Adipocyte (in vitro differentiated cells): ENCODE data around the gene GMEB1.
"Not testable (repeated sequence)": the region's sequence is repeated elsewhere in the genome, so short reads cannot be mapped to it uniquely, and the experiment has no call there.

Experiments
- DNase-seq: peaks from one replicate; pipeline ENCODE4 v3.0.0-alpha.2; 2015; ENCODE audit warnings: low read depth
- H3K27me3 ChIP-seq: replicated peaks from 2 replicates; pipeline ENCODE4 v1.7.0; 2013; ENCODE audit warnings: mild to moderate bottlenecking, low read length, moderate library complexity; ENCODE audit not compliant: control insufficient read depth, insufficient read depth
- H3K36me3 ChIP-seq: 2 replicates; pipeline ENCODE4 v1.7.0; 2013; ENCODE audit warnings: low read length, mild to moderate bottlenecking, moderate library complexity; ENCODE audit not compliant: control insufficient read depth, insufficient read depth, severe bottlenecking
- H3K4me1 ChIP-seq: 2 replicates; pipeline ENCODE4 v1.7.0; 2013; ENCODE audit warnings: mild to moderate bottlenecking, low read length, moderate library complexity; ENCODE audit not compliant: control insufficient read depth, insufficient read depth
- H3K4me3 ChIP-seq: 2 replicates; pipeline ENCODE4 v1.7.0; 2013; ENCODE audit warnings: mild to moderate bottlenecking, low read length, moderate library complexity
- H3K9ac ChIP-seq: 2 replicates; pipeline ENCODE4 v1.7.0; 2013; ENCODE audit warnings: mild to moderate bottlenecking, low read length, moderate library complexity
- H3K9me3 ChIP-seq: 2 replicates; pipeline ENCODE4 v1.7.0; 2013; ENCODE audit warnings: mild to moderate bottlenecking, low read length, moderate library complexity; ENCODE audit not compliant: control insufficient read depth

Gene GMEB1

DNA sequence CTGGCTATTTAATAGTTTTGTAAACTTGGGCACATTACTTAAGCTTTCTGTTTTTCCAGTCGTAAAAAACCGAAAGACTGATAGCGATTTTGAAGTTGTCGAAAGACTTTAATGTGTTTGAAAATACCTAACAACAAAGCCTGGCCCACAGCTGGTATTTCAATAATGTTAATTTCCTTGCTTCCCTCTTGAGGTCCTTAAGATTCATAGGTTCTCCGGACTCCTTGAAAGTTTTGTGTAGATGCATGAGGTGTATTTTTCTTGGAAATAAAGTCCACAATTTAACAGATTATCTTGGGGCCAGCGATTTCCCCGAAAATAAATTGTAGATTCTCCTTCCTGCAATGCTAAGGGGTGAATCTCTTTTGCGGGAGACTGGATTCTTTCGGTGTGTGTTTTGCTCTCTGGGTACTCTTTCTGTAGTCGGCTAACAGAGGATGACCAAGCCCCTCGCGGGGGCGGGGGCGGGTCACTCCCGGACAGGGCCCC is 67.4 kb downstream of the GMEB1 start:
- Histone ChIP-seq H3K4me1 (peaks cover 29% of the 10 kb centered on the region), H3K4me3 (peak overlapping the region; percentile 93), H3K9ac (peak overlapping the region; percentile 100), H3K9me3 (no peaks in the 10 kb centered on the region), H3K36me3 (peaks cover 22% of the 10 kb centered on the region), H3K27me3 (no peaks in the 10 kb centered on the region)
- no peak for DNase-seq

DNA sequence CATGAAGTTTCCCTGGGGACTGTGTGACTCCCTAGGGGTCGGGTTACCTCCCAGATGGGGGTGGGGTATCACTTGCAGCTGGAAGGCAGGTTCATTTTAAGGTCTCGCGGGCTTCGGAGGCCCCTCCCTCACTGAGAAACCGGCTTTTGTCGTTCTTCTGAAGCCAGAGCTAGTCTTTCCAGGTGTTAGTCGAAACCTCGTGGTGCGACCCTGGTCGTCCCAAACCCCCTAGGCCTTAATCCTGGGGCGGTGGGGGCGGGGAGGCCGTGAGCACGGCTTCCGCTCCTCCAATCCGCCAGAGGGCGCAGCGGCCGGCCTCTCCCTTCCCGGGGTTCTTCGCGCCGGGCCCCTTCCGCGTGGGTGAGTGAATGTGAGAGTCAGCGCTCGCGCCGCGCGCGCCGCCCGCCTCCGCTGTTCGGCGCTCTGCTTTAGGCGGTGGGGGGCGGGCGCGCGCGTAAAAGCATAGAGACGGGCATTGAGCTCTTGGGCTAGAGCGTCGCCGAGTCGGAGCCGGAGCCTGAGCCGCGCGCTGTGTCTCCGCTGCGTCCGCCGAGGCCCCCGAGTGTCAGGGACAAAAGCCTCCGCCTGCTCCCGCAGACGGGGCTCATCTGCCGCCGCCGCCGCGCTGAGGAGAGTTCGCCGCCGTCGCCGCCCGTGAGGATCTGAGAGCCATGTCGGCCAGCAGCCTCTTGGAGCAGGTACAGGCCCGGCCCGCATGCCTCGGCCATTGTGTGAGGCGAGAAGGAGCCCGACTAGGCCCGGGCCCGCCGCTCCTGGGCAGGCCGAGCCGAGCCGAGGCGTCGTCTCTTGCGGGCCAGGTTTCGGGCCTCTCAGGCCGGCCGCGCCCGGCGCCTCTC is 68.1 kb downstream of the GMEB1 start, which contains the start of gene YTHDF2:
Gene YTHDF2, plus strand, starts transcription at position 491 of the 857 bp plus-strand sequence. Its CDS starts 181 bp downstream, at position 672.
- peak within 1 kb of the TSS; percentile 93 for H3K4me3 ChIP-seq
- H3K4me1 ChIP-seq, result peaks cover 29% of the 10 kb centered on the region
- peaks cover 29% of the 10 kb centered on the region for H3K36me3 ChIP-seq
- H3K27me3 ChIP-seq, result no peaks in the 10 kb centered on the region
- peak; percentile 99 for DNase-seq
- H3K9me3 ChIP-seq, result no peaks in the 10 kb centered on the region
- H3K9ac ChIP-seq, result peak within 1 kb of the TSS; percentile 100

DNA sequence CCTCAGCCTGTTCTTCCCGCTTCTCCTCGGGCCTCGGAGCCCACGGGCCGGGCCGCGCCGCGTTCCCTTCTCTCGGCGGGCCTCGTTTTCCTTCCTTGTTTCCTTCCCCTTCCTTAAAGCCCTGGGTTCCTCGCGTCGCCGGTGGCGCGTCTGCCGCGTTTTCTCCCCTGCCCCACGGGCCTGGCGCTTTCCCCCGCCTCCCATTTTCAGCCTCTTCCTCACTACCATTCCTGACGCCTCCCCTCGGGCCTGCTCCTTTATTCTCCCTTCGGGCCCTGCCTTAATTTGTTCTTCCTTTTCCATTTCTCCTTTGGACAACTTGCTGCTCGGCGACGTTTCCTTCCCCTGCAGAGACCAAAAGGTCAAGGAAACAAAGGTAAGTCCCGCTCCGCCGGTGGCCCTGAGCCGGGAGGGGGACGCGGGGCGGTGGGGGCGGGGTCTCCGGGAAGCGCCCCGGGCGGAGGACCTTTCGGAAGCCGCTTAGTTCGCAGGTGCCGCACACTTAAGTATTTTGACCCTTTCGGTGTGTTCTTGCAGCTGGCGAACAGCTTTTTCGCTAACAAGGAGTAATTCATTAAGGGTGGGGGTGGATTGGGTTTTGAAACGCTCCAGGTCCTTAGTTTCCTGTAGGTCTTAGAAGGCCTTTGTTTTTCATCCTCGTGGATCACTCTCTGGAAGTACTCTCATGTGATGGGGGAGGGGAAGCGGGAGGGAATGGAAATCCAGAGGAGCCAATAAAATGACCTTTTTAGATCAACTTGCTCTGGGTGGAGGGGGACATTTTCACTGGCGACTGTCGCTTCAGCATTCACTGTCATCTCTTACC is 68.9 kb downstream of the GMEB1 start:
- no peaks in the 10 kb centered on the region for H3K9me3 ChIP-seq
- peak overlapping the region; percentile 93 for H3K4me3 ChIP-seq
- H3K36me3 ChIP-seq, result peaks cover 37% of the 10 kb centered on the region
- peak overlapping the region; percentile 100 for H3K9ac ChIP-seq
- H3K4me1 ChIP-seq, result peaks cover 29% of the 10 kb centered on the region
- no peaks in the 10 kb centered on the region for H3K27me3 ChIP-seq
- DNase-seq, result peak; percentile 67

DNA sequence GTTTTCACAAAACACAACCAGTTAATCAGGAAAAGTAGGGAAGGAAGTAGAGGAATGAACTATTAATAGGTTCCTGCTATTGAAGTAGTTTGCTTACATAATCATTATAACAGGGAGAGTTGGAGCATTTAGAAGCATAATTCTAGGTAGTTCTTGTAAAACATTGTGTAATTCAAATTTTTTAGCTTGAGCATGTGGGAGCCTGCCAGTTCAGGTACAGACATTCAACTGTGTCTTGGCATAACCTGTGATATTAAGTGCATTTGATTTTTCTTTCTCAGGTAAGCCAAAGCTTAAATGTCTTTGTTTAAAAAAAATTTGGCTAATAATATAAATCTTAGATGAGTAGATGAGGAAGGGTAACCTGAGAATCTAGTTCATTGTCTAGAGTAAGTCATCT is 71.5 kb downstream of the GMEB1 start:
- H3K36me3 ChIP-seq, result peaks cover 63% of the 10 kb centered on the region
- H3K9me3 ChIP-seq, result no peaks in the 10 kb centered on the region
- no peak for DNase-seq
- H3K4me1 ChIP-seq, result peaks cover 38% of the 10 kb centered on the region
- no peak overlapping the region for H3K4me3 ChIP-seq
- H3K27me3 ChIP-seq, result no peaks in the 10 kb centered on the region
- no peak overlapping the region for H3K9ac ChIP-seq

DNA sequence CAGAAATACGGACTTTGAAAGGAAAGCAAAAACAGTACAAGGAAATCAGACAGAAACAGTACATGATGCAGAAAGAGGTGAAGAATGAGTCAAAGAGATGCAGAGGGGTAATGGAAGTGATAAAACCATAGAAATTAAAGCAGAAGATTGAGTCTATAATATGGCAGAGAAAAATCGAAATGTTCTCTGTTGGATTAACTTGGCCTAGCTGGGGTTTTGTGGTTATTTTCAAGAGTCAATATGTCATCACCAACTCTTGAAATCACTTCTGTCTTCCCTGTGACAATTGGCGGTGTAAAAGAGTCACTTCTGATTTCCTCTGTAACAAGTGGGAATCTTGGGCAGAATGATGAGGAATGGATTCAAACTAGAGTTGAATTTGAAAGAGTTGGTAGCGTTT is 75.6 kb downstream of the GMEB1 start:
- Histone ChIP-seq H3K36me3 (peaks cover 62% of the 10 kb centered on the region), H3K9ac (no peak overlapping the region), H3K4me1 (peaks cover 44% of the 10 kb centered on the region), H3K4me3 (peak overlapping the region; percentile 24), H3K9me3 (no peaks in the 10 kb centered on the region), H3K27me3 (no peaks in the 10 kb centered on the region)
- DNase-seq, result no peak

DNA sequence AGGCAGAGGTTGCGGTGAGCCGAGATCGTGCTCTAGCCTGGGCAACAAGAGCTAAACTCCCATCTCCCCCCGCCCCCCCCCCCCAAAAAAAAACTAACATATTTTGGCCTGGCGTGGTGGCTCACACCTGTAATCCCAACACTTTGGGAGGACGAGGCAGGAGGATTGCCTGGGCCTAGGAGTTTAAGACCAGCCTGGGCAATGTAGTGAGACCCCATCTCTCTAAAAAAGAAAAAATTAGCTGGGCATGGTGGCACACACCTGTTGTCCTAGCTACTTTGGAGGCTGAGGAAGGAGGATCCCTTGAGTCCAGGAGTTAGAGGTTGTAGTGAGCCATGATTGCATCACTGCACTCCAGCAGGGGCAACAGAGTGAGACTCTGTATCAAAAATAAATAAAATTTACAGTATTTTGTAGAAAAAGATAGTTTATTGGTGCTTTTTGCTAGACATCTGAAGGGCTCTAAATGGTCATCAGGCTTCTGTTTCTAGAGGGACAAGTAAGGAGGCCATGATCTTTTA is 77.1 kb downstream of the GMEB1 start:
- H3K4me3 ChIP-seq, result no peak overlapping the region
- peaks cover 50% of the 10 kb centered on the region for H3K36me3 ChIP-seq
- H3K9ac ChIP-seq, result no peak overlapping the region
- no peaks in the 10 kb centered on the region for H3K27me3 ChIP-seq
- H3K9me3 ChIP-seq, result no peaks in the 10 kb centered on the region
- DNase-seq, result no peak
- peaks cover 45% of the 10 kb centered on the region for H3K4me1 ChIP-seq

DNA sequence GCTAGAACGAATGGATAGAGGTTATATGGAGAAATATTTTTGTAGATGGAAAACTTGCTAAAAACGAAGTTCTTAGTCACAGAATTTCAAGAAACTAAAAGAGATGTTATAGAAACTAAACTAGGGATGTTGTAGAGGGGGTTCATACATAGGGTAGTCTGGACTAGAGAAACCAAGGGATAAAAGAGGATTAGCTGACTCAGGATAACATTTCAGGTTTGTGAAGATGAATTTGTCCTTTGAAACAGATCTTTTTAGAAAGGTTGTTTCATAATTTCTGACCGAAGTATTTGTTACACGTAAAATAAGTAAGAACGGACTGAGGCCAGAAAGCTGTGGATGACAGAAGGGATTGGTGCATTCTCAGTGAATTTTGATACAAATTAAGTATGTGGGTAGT is 81.7 kb downstream of the GMEB1 start:
- DNase-seq, result no peak
- Histone ChIP-seq H3K27me3 (no peaks in the 10 kb centered on the region), H3K9ac (no peak overlapping the region), H3K4me1 (peaks cover 64% of the 10 kb centered on the region), H3K4me3 (no peak overlapping the region), H3K36me3 (peaks cover 17% of the 10 kb centered on the region), H3K9me3 (no peaks in the 10 kb centered on the region)

DNA sequence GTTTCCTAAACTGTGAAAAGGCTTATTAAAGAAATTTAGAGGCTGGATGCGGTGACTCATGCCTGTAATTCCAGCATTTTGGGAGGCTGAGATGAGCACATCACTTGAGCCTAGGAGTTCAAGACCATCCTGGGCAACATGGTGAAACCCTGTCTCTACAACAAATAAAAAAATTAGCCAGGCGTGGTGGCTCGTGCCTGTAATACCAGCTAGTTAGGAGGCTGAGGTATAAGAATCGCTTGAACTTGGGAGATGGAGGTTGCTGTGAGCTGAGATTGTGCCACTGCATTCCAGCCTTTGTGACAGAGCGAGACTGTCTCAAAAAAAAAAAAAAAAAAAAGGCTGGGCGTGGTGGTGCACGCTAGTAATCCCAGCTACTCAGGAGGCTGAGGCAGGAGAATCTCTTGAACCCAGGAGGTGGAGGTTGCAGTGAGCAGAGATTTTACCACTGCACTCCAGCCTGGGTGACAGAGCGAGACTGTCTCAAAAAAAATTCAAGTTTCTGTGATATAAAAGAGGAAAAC is 82.2 kb downstream of the GMEB1 start:
- Histone ChIP-seq H3K4me3 (peak overlapping the region; percentile 60), H3K9ac (peak overlapping the region; percentile 27), H3K4me1 (peaks cover 67% of the 10 kb centered on the region), H3K36me3 (peaks cover 17% of the 10 kb centered on the region)
- not testable (repeated sequence) for H3K27me3 ChIP-seq, DNase-seq, H3K9me3 ChIP-seq

DNA sequence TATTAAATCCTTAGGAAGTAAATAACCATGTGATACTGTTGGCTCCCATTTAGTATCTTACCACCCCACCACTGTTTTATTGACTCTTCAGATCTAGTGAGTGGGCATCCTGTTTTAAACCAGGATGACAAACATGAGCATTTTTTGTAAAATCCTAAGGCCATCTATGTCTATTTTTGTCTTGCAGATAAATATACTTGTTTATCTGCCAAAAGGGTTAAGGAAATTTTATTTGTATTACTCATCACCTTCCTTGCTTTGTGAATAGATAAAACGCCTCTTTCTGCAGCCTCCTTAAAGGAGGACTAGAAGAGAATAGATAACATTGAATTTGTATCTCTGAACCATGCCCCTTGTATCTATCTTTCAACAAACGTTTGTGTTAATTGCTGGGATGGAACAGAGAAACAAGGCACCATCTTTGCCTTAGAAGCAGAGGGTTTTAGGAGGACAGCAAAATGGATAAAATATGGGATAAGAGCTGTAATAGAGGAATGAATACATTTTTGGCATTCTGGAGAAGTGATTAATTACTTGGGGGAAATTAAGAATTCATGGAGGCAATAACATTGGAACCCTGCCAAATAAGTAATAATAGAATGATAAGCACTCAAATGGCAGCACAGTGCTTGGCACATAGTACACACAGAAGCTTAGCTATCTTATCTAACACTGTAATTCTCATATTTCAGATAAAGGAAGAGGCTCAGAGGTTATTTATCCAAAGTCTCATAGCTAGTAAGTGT is 82.9 kb downstream of the GMEB1 start:
- Histone ChIP-seq H3K4me3 (peak overlapping the region; percentile 60), H3K4me1 (peaks cover 67% of the 10 kb centered on the region), H3K9ac (peak overlapping the region; percentile 27), H3K9me3 (no peaks in the 10 kb centered on the region), H3K36me3 (peaks cover 11% of the 10 kb centered on the region), H3K27me3 (no peaks in the 10 kb centered on the region)
- DNase-seq, result peak; percentile 30

DNA sequence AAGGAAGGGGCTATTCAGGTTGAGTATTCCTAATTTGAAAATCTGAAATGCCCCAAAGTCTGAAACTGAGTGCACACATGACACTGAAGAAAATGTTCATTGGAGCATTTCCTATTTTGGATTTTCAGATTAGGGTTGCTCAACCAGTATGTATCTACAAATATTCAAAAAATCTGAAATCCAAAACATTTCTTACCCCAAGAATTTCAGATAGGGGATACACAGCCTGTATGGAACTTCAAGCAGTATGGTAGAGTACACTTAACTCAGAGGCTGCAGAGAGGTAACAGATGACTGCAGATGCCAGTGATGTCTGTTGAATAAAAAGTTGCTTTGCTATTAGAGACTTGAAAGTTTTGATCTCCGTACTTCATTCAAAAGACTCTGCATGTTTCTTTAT is 87.1 kb downstream of the GMEB1 start:
- Histone ChIP-seq H3K4me1 (peaks cover 48% of the 10 kb centered on the region), H3K36me3 (peaks cover 47% of the 10 kb centered on the region), H3K9ac (peak overlapping the region; percentile 49), H3K9me3 (no peaks in the 10 kb centered on the region), H3K4me3 (peak overlapping the region; percentile 25), H3K27me3 (no peaks in the 10 kb centered on the region)
- peak; percentile 66 for DNase-seq
